HS-27A (cell line): ENCODE results near the gene M1AP.

Source experiments
- DNase-seq: peaks from one replicate; pipeline ENCODE4 v3.0.0-alpha.2; 2012; ENCODE audit warnings: low read depth, missing footprints

The M1AP gene

DNA sequence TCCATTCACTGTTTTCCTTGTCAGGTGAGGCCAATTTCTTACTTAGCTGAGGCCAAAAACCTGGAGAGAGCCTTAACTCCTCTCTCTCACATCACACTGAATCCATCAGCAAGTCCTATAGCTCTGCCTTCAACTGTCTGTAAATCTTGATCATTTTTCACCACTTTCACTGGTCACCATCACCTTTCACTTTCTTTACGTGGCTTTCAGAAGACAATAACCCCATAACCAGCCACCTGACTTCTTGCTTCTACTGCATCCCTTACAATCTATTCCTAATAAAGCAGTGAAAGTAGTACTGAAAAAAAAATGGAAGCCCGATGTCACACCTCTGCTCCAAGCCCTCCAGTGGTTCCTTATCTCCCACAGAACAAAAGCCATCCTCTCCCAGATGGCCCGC, 102.1 kb downstream of the M1AP start:
- DNase-seq = no peak

GRCh38 chr2:74544634-74545033, 103.5 kb downstream of the M1AP start:
- DNase-seq = no peak

- DNase-seq = no peak
Observed at GRCh38 chr2:74542978-74543377, 105.2 kb downstream of the M1AP start.

- DNase-seq = no peak
Observed at GRCh38 chr2:74540291-74540690, 107.8 kb downstream of the M1AP start.

- no peak for DNase-seq
Observed at GRCh38 chr2:74538881-74539339, 109.2 kb downstream of the M1AP start.

- no peak for DNase-seq
Observed at GRCh38 chr2:74537140-74537539, 111.0 kb downstream of the M1AP start.

DNA sequence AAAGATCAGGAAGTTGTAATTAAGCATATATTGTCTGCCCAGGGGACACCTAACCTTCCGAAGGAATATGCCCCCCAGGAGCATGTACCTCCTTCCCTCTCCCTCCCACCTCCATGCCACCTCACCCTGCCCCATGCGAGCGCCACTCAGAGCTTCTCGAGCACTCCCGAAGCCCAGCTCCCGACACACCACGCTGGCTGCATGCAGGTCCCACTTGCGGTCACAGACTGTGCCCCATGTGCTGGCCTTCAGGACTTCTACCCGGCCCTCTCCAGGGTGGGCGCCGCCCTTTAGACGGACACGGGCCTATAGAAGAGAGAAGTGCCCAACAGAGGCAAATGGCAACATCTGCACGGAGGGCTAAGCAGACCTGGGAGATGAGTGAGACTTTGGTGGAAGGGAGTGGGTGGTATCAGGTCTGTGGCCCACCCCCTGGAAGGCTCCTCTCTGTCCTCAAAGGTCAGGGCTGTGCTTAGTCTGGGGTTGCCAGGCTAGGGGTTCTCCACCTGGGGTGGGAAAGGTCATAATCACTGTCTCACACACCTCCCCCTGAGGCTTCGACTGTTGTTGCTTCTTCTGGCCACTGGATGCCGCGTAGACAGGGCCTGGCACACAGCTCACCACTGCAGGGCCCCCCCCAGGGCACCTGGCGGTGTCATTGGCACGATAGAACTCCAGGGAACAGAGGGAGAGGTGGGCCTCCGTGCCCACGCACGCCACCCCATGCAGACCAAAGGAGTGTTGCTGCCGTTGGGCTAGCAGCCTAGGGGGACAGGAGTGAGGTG, 111.8 kb downstream of the M1AP start:
- no peak for DNase-seq

- DNase-seq = no peak
Observed at GRCh38 chr2:74535440-74535965, 112.6 kb downstream of the M1AP start.

GRCh38 chr2:74534411-74534810, 113.7 kb downstream of the M1AP start:
- DNase-seq = no peak

DNA sequence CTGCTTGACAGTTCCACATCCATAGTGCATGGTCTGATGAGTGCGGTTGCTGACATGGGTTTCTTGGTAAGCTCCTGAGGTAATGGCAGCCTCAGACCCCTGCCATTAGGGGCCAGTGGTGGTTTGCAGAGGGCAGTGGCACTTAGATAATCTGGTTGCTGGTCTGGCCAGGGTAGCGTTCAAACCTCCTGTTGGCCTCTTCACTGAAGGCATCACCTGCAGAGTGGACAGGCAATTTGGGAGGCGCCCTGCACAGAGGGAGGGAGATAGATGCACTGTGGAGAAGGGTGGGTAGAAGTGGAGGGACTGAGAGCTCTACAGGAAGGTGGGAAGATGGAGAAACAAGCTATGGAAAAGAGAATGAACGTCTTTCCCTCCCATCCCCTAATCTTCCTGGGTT, 114.7 kb downstream of the M1AP start:
- no peak for DNase-seq

DNA sequence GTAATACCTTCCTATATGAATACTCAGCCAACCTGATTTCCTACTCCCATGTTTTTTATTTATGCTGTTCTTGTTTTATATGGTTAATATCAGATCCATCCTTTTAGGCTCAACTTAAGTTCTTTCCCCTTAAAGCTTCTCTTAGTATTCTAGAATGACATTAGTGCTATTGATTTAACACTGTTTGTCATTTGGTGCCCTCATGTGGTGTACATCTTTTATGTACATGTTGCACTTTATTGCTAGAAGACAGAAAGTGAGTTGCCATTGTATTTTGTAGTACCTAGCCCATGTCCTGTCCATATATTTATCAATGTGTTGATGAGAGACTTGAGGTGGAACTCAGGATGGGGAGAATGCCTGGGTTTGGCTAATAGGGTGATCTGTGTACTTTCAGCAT, 115.9 kb downstream of the M1AP start:
- no peak for DNase-seq

DNA sequence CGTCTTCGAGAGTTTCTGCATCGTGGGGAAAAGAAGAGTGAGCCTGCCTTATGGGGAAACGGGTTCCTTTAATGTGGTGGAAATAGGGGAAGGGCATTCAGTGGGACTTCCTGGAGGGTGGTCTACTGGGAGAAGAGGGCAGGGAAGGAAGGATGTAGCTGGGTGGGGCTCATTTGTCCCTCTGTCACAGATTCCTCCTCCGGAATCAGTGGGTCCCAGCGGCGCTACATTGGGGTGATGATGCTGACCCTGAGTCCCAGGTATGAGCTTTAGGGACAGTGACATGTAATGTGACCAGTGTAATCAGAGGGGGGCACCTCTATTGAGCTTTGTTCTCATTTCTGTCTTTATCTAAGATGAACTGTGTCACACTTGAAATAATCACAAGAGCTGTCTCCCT, 116.5 kb downstream of the M1AP start:
- no peak for DNase-seq

- DNase-seq = no peak
Observed at GRCh38 chr2:74530239-74531187, 117.6 kb downstream of the M1AP start.

DNA sequence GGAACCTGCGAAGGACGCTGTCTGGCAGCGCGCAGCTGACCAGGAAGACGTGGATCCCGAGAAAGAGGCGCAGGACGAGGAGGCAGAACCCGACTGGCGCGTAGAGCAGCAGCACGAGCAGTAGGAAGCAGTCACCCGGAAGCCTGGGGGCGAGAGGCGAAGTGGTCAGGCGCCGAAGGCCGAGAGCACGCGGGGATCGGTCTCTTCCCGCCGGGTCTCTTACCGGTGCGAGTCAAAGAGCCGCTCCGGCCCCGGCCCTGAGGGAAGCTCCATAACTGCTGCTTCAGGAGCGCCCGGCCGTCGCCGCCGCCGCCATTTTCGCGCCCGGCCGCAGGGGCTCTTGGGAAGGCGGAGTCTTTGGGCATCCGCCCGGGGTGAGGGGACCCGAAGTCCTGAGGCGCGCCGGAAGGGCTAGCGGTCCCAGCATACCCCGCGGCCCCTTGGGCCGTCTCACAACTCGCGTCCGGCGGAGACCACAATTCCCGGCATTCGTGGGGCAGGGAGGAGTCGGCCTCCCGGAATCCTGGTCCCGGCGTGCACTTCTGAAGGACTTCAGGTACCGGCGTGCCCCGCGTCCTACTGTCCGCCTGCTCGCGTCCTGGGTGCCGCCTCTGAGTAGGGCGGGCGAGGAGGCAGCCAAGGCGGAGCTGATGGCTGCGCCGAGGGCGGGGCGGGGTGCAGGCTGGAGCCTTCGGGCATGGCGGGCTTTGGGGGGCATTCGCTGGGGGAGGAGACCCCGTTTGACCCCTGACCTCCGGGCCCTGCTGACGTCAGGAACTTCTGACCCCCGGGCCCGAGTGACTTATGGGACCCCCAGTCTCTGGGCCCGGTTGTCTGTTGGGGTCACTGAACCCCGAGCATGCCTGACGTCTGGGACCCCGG, 118.5 kb downstream of the M1AP start, which contains the start of the genes AUP1 and HTRA2:
Gene AUP1 (minus strand): TSS at position 350 of the 882 bp plus-strand sequence. CDS start 77 bp downstream, at position 273.
Gene HTRA2 (plus strand): TSS at position 577 of the 882 bp plus-strand sequence. CDS start 74 bp downstream, at position 651.
- DNase-seq = peak; percentile 98

GRCh38 chr2:74528600-74529356, 119.4 kb downstream of the M1AP start:
- no peak for DNase-seq

DNA sequence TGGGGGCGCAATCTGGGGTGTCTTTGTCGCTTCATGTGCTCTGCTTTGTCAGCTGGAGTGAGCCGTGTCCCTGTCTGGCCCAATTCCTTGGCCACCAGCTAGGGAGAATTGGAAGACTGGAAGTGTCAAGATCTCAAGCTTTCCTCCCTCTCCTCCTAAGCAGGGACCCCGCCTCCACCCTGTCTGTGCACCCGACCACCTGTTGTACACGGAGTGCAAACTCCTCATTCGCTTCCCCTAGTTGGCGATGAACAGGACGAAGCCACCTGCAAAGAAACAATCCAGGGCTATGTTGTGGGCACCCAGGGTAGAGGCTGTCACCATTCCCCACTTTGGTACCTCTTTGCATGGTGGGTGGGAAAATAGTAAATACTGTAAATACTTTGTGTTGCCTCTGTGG, 120.4 kb downstream of the M1AP start:
- DNase-seq = no peak

DNA sequence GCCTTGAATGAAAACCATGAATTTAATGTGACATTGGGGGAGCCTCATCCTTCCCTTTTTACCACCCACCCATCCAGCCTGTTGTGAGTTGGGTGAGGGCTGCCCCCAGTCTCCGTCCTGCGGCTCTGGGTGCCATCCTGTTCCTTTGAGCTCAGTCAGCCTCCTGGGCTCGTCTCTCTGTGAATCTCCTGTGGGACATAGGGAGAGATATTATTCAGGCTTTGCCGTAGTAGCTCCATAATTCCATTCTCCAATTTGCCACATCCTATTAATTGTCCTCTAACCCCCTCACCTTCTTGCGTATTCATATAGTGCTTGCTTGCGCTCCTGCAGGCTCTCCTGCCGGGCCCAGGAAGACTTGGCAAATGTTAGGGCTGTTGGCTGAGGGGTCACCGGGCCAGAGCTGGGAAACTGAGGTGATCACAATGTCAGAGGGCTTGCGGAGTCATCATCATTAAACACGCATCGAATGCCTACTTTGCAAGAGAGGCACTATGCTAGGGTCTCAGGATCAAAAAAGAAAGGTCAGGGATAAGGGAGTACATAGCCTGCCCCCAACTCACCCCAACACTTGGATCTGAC, 121.4 kb downstream of the M1AP start:
- no peak for DNase-seq

- DNase-seq = no peak
Observed at GRCh38 chr2:74525717-74526648, 122.1 kb downstream of the M1AP start, which contains the start of gene DQX1. Gene DQX1, minus strand, starts transcription at chr2:74526231. Its CDS starts 502 bp downstream, at chr2:74525729.
